Fibroblast of peridontal ligament (primary cell): Measurements from ENCODE around the gene LRRK1.

ENCODE experiments used
- DNase-seq: peaks from one replicate; pipeline ENCODE4 v3.0.0-alpha.2; 2010; ENCODE audit errors: extremely low read depth

Gene LRRK1

GRCh38 chr15:100939791-100940190 is 20.6 kb downstream of the LRRK1 start:
- no peak for DNase-seq

DNA sequence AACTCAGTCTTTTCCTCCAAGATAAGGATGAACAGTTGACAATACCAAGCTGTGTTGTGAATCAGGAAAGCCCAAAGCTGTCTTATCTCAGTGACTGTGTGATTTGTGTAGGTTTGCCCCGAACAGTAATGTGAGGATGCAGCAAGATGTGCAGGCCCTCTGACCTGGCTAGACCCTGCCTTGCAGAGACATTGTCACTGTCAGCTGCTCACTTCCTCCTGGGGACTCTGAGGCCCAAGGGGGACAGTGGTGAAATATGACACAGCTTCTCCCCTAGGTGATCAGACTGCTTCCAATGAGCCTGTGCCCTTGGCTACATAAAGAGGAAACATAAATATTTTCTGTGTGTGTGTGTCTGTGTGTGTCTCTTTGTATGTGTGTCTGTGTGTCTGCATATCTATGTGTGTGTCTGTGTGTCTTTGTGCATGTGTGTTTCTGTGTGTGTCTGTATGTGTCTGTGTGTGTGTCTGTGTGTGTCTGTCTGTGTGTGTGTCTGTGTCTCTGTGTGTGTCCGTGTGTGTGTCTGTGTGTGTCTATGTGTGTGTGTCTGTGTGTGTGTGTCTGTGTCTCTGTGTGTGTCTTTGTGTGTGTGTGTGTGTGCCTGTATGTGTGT is 21.7 kb downstream of the LRRK1 start:
- DNase-seq: no peak

DNA sequence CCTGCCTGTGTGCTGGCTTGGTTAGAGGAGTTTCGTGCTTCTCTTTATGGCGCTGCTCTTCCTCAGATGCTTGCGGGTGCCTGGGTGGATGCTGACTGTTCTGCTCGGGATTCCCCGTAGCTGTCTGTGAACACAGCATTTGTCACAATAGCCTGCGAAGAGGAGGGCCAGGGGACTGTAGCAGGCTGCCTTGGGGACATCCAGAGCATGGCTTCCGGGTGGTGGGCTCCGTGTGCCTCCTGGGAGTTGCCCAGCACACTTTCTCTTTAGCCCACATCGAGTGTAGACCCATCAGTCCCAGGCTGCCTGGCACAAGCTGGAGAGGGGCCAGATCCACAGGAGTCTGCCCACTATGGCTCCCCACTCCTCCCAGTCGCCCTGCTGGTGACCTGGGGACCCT is 22.4 kb downstream of the LRRK1 start:
- DNase-seq: no peak

DNA sequence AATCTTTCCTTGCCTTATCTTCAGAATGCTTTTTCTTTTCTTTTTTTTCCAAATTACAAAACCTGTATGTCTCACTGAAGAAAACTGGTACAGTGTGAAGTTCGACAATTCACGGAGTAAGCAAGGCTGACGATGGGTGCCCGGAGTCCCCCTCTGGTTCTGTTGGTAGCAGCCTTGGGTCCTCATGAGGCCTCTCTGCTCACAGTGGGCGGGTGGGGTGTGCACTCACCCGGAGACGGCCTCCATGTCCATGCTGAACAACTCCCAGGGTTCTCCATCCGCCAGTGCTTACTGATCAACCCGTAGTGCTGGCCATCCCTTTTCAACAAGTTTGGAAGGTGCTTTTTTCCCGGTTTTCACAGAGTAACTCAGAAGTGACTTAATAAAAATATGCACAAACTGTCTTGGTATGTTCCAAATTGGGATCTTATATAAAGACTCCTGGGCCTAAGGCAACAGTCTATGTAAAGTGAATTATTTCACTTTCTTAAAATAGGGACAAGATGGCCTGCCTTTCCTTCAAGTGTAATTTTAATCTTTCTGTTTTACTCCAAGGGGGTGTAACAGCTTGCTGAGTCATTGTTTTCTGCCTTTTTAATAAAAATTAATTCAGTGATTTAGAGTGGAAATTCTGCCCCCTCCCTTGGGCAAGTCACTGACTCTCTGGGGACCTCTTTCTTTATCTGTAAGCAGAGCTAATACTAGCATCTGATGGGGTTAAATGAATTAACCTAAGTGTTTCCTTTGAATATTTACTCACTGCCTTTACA is 23.7 kb downstream of the LRRK1 start:
- peak; percentile 8 for DNase-seq

DNA sequence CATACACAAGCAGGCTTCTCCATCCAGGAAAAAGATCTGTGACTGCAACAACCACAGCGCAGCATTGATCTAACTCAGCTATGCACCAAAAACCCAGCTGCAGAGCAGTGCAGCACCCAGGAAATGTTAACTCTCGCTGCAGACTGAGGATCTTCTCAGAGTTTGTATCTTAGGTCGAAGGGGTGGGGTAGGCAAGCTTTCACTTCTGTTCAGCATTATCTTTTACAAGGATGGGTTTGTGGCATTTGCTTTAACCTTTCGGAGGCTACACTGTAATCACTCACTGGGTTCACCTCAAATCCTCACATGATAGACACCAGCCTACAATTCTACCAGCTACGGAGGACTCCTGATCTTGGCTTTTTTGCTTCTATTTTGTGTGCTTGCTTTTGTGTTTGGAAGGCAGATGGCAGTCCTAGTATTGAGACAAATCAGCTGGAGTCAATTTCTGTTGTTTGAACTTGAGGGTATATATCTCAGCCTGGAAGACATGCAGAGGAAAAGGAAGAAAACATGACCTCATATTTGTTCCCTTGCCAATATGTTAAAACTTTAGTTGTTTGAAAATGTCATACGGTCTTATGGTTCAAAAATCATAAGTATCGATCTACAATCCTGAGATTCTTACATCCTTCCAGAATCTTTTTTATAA is 25.2 kb downstream of the LRRK1 start:
- peak; percentile 27 for DNase-seq

GRCh38 chr15:100944986-100945385 is 25.8 kb downstream of the LRRK1 start:
- DNase-seq: no peak

DNA sequence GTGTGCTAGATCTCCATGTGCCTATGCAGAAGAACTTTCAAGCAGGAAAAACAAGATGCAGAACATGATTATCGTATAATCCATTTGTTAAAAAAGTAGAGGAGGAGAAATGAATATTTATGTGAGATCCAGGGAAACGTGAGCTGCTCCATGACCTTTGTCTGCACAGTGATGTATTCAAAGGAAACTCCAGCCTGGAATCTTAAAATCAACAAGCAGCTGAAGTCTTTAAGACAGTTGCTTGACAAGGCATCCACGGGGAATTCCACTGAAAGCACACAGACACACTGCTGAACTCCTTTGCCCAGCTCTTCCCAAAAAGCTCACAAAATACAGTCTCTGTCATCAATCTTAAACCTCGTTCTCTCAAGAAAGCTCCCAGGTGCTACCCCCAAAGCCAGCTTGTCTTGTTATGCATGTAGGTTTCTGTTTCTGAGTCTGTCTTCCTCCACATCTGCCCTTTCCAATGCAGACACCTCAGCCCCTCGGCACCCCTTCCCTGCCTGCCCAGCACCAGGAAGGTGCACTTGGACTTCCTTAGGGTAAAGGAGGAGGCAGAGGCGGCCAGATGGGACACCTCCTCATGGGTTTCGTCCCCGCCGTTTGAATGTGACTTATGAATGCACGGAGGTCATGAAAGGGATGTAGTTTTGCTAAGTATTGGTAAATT is 28.7 kb downstream of the LRRK1 start:
- peak; percentile 14 for DNase-seq

DNA sequence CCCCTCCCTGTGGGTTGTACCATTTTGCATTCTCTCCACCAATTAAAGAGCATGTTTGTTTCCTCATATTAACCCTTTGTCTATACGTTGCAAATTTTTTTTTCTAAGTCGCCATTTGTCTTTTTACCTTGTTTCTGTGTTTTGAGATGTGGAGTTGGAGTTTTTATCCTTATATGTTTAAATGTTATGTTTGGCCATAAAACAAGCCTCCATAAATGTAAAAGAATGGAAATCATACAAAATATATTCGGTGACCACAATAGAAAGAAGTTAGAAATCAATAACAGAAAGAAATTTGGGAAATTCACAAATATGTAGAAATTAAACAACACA is 29.2 kb downstream of the LRRK1 start:
- no peak for DNase-seq

- DNase-seq: no peak
Observed at GRCh38 chr15:100949691-100950090, 30.5 kb downstream of the LRRK1 start.

- no peak for DNase-seq
Observed at GRCh38 chr15:100951965-100952364, 32.8 kb downstream of the LRRK1 start.

DNA sequence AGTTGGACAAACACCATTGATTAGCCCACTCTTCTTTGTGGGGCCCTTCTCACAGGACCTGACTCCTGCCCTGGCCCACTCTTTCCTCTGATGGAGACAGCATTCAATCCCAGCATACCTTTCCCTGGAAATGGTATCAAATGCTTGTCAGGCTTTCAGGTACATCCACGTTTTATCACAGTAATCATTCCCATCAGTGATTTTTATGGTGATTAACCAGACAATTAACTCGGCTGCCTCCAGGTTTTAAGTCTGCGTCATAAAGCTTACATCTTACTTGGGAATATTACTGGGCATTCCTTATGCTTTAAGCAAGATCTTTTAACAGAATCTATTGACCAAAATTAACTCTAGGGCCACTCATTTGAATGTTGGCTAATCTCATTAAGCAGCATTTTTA is 33.4 kb downstream of the LRRK1 start:
- no peak for DNase-seq

DNA sequence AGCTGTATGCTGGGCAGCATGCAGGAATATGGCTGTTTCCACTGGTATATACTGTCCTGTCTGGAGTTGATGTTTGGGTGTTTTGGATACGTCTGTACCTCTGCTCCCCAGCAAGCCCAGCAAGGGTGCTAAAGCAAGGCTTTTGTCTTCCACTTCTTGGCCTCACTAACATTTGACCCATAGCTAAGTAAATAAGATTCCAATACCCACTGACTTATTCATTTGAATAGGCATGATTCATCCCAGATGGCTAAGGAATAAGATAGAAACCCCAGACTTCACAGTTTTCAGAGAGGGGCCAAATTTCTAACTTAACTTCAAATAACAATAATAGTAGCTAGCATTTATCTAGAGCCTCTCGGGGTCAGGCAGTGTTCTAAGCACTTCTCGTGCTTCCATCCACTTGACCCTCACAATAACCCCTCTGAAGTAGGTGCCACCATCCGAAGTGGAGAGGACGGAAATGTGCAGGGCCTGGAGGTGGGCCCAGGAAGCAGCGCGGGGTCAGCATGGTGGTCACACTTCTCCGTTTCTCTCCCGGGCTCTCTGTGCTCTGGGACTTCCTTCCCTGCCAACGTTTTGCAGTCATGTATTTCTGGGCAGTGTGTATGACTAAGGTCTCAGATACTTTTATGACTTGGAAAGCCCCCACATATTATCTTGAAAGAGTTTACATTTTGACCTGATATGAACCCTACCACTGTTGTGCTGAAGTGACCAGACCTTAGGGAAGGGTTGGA is 39.3 kb downstream of the LRRK1 start:
- peak; percentile 78 for DNase-seq

DNA sequence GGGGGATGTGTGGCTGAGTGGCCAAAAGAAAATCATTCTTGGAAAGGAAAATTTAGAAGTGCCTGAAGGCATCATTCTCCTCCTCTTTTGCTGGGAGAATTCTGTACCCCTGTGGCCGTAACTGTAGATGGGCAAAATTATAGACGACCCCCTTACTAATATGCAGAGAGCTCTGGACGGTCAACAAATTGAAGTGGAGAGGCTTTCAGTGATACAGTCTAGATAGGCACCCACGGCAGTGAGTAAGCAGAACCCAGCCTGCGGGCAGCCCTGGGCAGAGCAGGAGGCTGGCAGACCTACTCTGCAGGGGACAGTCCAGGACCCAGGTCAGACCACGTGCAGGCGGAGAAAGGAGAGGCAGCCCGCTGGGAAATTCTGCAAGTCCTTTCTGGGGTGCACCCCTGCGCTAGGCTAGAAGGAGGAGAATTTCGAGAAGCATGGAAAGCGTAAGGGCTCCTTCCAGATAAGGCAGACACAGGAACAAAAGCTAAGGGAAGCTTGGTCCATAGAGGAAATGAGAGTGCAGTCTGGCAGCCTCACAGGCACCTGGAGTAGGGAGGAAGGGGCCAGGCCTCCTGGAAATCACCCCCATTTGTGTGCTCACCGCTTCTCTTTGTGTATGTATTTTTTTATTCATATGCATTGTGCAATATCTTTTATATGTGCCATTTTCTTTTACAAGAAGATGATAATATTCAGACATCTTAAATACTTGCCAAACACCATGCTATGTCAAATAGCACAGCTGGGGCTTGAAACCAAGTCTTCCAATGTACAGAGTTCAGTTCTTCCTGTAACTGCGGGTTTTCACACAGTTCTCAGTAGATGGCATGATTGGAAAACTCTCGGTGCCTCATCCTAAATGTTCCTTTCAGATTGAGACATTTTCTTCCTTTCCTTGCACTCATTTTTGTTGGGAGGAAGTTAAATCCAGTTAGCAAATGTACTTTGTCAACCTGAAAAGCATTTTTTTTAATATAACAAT is 40.2 kb downstream of the LRRK1 start:
- DNase-seq: no peak

DNA sequence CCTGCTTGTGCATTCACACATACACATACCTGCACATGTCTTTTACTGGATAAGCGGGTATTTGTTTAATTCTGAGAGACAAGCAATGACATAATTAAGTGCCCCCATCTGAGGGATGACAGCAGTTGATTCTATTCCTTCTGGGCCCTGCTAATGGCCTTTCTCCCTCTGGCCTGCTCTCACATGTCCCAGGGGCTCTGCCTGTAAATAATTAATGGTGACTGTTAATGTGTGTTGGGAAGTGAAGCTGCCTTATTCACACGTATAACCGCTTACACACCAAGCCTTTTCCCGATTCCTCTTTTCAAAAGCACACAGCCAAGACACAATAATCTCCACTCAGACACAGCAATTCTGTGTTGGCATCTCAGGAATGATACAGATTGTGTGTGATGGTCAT is 47.8 kb downstream of the LRRK1 start:
- no peak for DNase-seq

- peak; percentile 51 for DNase-seq
Observed at GRCh38 chr15:100968050-100968966, 49.2 kb downstream of the LRRK1 start.

GRCh38 chr15:100972975-100973350 is 53.8 kb downstream of the LRRK1 start:
- no peak for DNase-seq

- no peak for DNase-seq
Observed at GRCh38 chr15:100973351-100974111, 54.4 kb downstream of the LRRK1 start.

DNA sequence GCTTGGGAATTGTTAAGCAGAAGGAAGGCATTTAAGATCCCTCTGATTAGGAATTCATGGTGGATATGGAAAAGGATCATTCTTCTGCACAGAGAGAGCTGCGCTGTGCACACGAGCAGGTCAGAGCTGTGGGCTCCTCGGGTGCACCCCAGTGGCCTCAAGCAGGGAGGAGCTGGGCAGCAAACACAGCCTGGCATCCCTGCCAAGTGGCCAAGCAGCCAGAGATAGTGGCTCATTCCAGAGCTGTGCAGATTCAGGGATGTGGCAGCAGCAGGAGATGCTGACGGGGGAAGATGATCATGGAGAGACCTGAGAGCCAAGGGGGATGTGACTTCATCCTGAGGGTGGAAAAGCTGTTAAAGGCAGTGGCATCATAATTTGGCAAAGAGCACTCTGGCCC is 55.9 kb downstream of the LRRK1 start:
- DNase-seq: no peak
